Liver (tissue), 3 donors: ENCODE results near the gene ST6GALNAC3.

Experiments used
- EGR1 ChIP-seq, 2 donors: IDR thresholded peaks; 2 replicates each; pipeline ENCODE4 v1.6.1; 2016 to 2018; ENCODE audit warnings: antibody characterized with exemption in 2 of 2, low read depth in 2 of 2
- GABPA ChIP-seq, 2 donors: IDR thresholded peaks in 1 of 2; conservative IDR thresholded peaks in 1 of 2; 2 replicates each; pipeline ENCODE4 v1.6.1; 2016; ENCODE audit warnings: antibody characterized with exemption in 2 of 2, mild to moderate bottlenecking in 1 of 2, moderate library complexity in 1 of 2
- NR2F2 ChIP-seq: IDR thresholded peaks from 2 replicates; pipeline ENCODE4 v1.6.1; 2016; ENCODE audit warnings: antibody characterized with exemption
- RAD21 ChIP-seq, 2 donors: IDR thresholded peaks; 2 replicates each; pipeline ENCODE4 v1.6.1; 2016; ENCODE audit warnings: antibody characterized with exemption in 2 of 2, mild to moderate bottlenecking in 2 of 2
- SP1 ChIP-seq: IDR thresholded peaks from 2 replicates; pipeline ENCODE4 v1.6.1; 2018; ENCODE audit warnings: antibody characterized with exemption, mild to moderate bottlenecking
- TAF1 ChIP-seq: conservative IDR thresholded peaks from 2 replicates; pipeline ENCODE4 v1.6.1; 2016; ENCODE audit warnings: antibody characterized with exemption, mild to moderate bottlenecking
- TF ChIP-seq, protein P1 (sequence below): fragments of 150-350 bp; IDR thresholded peaks from 2 replicates; pipeline ENCODE4 v1.5.1; 2017; ENCODE audit warnings: improper control_type of control experiment, low read depth, low read length; ENCODE audit not compliant: missing input control
- TF ChIP-seq, protein P2 (sequence below): IDR thresholded peaks from 2 replicates; pipeline ENCODE4 v1.6.1; 2016; ENCODE audit warnings: antibody characterized with exemption, mild to moderate bottlenecking
- TF ChIP-seq, protein P3 (sequence below): IDR thresholded peaks from 2 replicates; pipeline ENCODE4 v1.6.1; 2016; ENCODE audit warnings: antibody characterized with exemption
- TF ChIP-seq, protein P4 (sequence below): IDR thresholded peaks from 2 replicates; pipeline ENCODE4 v1.6.1; 2016; ENCODE audit warnings: antibody characterized with exemption
- donor health status: healthy.
- donor health status: healthy.

DNA sequence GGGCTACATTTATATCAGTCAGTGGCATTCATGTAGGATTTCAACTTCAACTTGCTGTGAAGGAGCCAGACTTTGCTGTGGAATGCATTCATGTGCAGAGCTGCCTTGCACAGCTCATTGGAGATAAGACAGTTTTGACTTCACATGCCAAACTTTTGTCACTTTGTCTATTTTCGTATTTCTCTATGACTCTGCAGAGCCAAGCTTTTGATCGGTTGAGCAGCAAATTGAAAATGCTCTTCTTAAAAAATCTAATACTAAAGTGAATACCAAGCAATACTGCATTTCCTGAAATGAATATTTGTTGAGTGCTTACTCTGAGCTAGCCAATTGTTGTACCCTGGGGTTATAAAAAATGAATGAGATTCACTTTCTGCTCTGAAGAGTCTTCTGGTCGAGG is 388.7 kb downstream of the ST6GALNAC3 start:
- no peak for TF ChIP-seq RAD21 (IDR thresholded peaks at IDR 0.05)
- TF ChIP-seq, protein P1, sequence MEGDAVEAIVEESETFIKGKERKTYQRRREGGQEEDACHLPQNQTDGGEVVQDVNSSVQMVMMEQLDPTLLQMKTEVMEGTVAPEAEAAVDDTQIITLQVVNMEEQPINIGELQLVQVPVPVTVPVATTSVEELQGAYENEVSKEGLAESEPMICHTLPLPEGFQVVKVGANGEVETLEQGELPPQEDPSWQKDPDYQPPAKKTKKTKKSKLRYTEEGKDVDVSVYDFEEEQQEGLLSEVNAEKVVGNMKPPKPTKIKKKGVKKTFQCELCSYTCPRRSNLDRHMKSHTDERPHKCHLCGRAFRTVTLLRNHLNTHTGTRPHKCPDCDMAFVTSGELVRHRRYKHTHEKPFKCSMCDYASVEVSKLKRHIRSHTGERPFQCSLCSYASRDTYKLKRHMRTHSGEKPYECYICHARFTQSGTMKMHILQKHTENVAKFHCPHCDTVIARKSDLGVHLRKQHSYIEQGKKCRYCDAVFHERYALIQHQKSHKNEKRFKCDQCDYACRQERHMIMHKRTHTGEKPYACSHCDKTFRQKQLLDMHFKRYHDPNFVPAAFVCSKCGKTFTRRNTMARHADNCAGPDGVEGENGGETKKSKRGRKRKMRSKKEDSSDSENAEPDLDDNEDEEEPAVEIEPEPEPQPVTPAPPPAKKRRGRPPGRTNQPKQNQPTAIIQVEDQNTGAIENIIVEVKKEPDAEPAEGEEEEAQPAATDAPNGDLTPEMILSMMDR, result no peak
- TF ChIP-seq TAF1, result no peak
- no peak for TF ChIP-seq GABPA (IDR thresholded peaks at IDR 0.05 in 1 of 2, conservative IDR thresholded peaks at IDR 0.05 in 1 of 2)
- TF ChIP-seq, protein P2, sequence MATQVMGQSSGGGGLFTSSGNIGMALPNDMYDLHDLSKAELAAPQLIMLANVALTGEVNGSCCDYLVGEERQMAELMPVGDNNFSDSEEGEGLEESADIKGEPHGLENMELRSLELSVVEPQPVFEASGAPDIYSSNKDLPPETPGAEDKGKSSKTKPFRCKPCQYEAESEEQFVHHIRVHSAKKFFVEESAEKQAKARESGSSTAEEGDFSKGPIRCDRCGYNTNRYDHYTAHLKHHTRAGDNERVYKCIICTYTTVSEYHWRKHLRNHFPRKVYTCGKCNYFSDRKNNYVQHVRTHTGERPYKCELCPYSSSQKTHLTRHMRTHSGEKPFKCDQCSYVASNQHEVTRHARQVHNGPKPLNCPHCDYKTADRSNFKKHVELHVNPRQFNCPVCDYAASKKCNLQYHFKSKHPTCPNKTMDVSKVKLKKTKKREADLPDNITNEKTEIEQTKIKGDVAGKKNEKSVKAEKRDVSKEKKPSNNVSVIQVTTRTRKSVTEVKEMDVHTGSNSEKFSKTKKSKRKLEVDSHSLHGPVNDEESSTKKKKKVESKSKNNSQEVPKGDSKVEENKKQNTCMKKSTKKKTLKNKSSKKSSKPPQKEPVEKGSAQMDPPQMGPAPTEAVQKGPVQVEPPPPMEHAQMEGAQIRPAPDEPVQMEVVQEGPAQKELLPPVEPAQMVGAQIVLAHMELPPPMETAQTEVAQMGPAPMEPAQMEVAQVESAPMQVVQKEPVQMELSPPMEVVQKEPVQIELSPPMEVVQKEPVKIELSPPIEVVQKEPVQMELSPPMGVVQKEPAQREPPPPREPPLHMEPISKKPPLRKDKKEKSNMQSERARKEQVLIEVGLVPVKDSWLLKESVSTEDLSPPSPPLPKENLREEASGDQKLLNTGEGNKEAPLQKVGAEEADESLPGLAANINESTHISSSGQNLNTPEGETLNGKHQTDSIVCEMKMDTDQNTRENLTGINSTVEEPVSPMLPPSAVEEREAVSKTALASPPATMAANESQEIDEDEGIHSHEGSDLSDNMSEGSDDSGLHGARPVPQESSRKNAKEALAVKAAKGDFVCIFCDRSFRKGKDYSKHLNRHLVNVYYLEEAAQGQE, result no peak
- TF ChIP-seq EGR1 (IDR thresholded peaks at IDR 0.05; ENCODE audit: low read depth in 2 of 2), result no peak
- TF ChIP-seq, protein P3, sequence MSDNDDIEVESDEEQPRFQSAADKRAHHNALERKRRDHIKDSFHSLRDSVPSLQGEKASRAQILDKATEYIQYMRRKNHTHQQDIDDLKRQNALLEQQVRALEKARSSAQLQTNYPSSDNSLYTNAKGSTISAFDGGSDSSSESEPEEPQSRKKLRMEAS, result no peak
- no peak for TF ChIP-seq NR2F2
- TF ChIP-seq, protein P4, sequence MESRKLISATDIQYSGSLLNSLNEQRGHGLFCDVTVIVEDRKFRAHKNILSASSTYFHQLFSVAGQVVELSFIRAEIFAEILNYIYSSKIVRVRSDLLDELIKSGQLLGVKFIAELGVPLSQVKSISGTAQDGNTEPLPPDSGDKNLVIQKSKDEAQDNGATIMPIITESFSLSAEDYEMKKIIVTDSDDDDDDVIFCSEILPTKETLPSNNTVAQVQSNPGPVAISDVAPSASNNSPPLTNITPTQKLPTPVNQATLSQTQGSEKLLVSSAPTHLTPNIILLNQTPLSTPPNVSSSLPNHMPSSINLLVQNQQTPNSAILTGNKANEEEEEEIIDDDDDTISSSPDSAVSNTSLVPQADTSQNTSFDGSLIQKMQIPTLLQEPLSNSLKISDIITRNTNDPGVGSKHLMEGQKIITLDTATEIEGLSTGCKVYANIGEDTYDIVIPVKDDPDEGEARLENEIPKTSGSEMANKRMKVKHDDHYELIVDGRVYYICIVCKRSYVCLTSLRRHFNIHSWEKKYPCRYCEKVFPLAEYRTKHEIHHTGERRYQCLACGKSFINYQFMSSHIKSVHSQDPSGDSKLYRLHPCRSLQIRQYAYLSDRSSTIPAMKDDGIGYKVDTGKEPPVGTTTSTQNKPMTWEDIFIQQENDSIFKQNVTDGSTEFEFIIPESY, result no peak
- no peak for TF ChIP-seq SP1
